GM11168 (cell line): Measurements from ENCODE around the gene LRP6.
"Not testable (repeated sequence)": the region's sequence is repeated elsewhere in the genome, so short reads cannot be mapped to it uniquely, and the experiment has no call there.

ENCODE experiments used
- in situ Hi-C: fragments of 300-500 bp; cut with MboI; formaldehyde crosslinking; loops from one replicate; pipeline ENCODE4 v1.12.0; 2022; ENCODE audit warnings: low sequenced_read_pairs; ENCODE audit not compliant: unreplicated experiment

Gene LRP6

DNA sequence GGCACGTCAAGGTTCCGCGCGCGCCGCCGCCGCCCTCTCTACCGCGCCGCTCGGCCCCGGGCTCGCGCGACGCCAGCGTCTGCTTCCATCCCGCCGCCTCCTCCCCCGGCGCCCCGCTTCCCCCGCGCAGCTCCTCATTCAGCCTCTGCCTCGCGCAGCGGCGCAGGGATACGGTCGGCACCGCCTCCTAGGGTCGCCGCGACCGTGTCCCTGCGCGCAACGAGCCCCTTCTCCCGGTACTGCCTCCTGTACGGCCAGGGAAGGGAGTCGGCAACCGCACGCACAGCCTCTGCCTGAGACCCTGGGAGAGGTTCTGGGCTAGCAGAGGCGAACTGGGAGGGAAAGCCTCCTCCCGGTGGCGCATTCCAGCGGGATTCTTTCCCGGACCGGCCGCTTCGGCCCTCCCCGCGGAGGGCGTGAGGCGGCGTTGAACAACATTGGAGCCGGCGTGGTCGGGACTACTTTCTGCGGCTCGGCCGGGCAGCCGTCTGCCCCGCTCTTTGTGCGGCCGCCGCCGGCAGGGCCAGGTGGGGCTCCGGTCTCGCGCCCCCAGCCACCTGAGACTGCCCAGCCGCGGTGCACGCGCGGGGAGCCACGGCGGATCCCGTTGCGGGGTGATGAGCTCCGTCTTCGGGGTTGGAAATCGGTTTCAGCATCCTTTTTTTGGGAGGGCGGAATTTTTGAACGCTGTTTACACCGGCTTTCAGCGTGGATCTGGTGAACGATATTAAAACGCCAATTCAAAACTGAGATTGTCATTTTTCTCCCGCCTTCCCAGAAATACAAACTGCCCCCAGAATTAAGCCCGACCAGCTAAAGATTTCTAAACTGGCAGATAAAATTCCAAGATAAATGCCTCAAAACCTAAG lies at the start of gene LRP6:
Gene LRP6, minus strand, starts transcription at position 172 of the 869 bp plus-strand sequence. CDS start 309 bp downstream, outside the sequence.
- in situ Hi-C loops = no loop called here

DNA sequence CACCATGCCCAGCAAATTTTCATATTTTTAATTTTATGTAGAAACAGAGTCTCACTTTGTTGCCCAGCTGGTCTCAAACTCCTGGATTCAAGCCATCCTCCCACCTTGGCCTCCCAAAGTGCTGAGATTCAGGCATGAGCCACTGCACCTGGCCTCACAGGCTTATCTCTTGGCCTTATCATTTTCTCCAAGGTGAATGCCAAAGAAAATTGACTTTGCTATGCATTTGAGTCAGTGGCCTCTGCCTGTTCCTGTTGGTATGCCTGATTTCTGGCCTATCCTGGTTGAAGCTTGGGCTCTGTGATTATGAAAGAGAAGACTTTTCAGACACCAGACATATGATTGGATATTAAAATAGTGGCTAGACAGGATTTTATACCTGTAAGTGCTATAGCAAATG lies 49.0 kb upstream of the LRP6 start:
- in situ Hi-C loops = no loop called here

- in situ Hi-C loops = not testable (repeated sequence)
These were observed 43.9 kb upstream of the LRP6 start for GRCh38 chr12:12310695-12311094.

GRCh38 chr12:12305568-12306300 lies 38.9 kb upstream of the LRP6 start:
- in situ Hi-C loops = no loop called here

DNA sequence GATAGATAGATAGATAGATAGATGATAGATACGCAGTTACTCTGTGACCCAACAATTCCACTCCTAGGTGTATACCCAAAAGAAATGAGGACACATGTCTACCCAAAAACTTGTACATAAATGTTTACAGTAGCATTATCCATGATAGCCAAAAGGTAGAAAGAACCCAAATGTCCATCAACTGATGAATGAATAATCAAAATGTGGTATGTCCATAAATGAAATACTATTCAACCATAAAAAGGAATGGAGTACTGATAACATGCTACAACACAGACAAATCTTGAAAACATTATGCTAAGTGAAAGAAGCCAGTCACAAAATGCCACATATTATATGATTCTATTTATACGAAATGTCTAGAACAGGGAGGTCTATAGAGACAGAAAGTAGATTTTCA lies 36.1 kb upstream of the LRP6 start:
- in situ Hi-C loops = no loop called here

DNA sequence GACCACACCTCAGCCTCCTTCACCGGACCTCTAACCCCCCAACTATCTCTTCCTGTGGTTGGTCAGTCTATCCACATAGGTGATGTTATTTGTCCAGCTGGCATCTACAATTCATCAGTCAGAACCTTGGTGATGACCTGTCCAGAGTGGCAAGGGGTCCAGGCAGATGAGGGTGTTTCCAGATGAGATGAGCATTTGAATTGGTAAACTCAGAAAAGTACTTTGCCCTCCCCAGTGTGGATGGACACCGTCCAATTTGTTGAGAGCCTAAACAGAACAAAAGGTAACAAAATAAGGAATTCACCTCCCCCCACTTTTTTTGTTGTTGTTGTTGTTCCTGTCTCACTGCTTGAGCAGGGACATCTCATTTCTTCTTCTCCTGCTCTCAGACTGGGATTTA lies 34.3 kb upstream of the LRP6 start:
- in situ Hi-C loops = no loop called here

GRCh38 chr12:12297201-12297830 lies 30.5 kb upstream of the LRP6 start:
- in situ Hi-C loops = no loop called here

DNA sequence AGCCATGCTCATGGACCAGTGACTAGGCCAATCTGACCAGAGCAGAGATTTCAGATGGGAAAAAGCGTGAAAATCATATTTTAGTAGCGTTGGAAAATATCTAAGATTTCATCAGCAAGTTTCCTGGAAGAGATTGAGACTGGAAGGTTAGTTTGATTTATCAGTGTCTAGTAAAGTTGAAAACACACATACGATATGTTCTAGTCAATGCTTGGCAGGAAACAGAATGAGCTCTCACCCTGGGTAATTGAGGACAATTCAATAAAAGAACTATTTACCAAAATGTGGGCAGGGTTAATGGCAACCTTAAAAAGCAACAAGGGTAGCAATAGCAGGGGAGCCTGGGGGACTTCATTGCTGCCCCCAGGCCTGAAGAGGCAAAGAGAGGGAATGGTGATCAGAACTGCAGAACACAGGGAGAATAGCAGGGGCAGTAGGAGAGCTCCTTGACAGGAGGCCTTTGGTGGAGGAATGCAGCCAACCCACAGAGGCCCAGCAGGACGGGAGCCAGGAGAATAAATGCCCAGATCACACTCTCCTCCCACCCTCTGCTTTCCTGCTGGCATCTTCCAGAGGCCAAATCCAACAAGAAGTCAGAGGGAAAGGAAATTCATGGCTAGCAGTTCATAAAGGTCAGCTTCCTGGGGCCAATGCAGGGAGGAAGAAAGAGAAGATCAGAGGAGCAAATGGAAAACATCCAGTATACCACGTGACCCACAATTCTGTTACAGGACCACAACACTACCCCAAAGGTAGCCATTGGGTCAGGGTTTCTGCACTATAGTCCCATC lies 27.6 kb upstream of the LRP6 start:
- in situ Hi-C loops = no loop called here

DNA sequence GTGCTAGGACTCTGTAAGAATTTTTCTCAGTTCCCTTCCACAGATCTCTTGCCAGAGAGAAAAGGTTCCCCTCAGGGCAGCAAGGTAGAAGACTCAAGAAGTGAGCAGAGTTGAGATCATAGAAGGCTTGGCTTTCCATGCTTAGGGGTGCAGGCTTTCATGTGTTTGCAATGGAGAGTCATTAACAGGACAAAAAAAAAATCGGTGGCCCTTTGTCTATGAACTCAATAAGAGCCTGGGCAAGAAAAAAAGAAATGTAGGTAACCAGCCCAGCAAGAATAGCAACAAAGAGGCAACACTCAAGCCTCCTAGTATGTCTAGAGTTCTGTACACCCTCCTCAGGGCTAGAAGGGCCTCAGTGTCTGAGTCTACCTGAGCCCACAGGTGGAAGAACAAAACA lies 23.4 kb upstream of the LRP6 start:
- in situ Hi-C loops = no loop called here

- in situ Hi-C loops = no loop called here
These were observed 19.6 kb upstream of the LRP6 start for GRCh38 chr12:12286441-12286840.

- in situ Hi-C loops = no loop called here
These were observed 16.0 kb upstream of the LRP6 start for GRCh38 chr12:12282761-12283425.

DNA sequence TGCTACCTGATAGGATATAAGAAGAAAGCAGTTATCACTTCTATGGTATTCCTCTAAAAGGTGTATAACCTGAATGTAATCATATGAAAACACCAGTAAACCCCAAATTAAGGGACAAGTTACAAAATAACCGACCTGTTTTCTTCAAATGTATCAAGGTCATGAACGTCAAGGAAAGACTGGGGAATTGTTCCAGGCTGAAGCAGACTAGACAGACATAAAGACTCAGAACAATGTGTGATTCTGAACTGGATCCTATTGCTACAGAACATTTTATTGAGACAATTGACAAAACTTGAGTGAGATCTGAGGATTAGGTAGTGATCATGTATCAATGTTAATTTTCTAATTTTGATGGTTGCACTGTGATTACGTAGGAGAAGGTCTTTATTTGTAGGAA lies 15.4 kb upstream of the LRP6 start:
- in situ Hi-C loops = no loop called here

- in situ Hi-C loops = no loop called here
These were observed 14.3 kb upstream of the LRP6 start for GRCh38 chr12:12281134-12281533.

DNA sequence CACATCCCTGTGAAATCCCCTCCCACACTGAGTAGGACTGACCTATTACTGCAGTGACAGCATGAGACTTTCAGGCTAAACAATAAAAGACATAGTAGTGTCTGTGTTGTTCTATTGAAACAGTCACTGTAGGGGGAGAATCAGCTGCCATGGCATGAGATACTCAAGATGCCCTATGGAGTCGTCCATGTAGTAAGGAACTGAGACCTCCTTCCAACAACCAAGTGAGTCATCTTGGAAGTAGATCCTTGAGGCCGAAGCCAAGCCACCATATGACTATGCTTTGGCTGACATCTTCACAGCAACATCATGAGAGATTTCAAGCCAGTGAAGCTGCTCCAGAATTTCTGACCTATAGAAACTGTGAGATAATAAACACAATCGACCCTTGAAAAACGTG lies 12.1 kb upstream of the LRP6 start:
- in situ Hi-C loops = no loop called here

DNA sequence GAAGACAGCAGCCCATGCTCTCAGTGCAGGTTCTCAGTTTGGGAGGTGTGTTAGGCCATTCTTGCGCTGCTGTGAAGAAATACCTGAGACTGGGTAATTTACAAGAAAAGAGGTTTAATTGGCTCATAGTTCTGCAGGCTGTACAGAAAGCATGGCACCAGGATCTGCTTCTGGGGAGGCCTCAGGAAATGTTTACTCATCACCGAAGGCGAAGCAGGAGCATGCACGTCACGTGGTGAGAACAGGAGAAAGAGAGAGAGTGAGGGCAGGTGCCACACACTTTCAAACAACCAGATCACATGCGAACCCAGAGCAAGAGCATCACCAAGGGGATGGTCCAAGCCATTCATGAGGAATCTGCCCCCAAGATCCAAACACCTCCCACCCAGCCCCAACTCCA lies 9.0 kb upstream of the LRP6 start:
- in situ Hi-C loops = no loop called here

- in situ Hi-C loops = no loop called here
These were observed 6.6 kb upstream of the LRP6 start for GRCh38 chr12:12273291-12273957.

GRCh38 chr12:12272869-12273268 lies 6.0 kb upstream of the LRP6 start:
- in situ Hi-C loops = no loop called here

- in situ Hi-C loops = no loop called here
These were observed 3.4 kb upstream of the LRP6 start for GRCh38 chr12:12270226-12270625.

DNA sequence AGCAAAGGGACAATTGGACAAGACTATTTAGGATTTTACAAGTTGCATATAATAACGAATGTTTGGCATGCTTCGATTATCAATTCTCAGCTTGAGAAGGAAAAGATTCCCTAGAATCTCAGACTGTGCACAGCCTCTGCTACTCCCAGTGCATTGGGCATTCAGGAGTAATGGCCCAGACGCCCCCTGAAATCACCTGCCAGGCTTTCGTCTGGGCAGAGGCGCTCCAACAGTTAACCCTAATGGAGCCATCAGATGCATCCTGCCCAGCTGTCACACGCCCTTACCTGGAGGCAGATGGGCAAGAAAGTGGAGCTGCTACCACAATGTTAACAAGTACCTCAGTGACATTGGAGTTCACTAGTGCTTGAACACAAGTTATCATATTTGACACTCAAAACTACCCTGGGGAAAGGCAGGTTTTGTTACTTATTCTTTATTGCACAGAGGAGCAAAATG lies 927 bp upstream of the LRP6 start:
- in situ Hi-C loops = no loop called here
